ENCODE measurements around the gene NPR2. TPM values are rescaled to one million over a fixed set of nuclear protein-coding genes. Genes with fewer than 3 reads are reported as not detected.

Gene NPR2
- total RNA-seq, 1 experiment from 2014 or later: 12.5 TPM

GRCh38 chr9:35854091-35854762, 62.8 kb downstream of the NPR2 start:
- Histone ChIP-seq H3K14ac (ENCODE audit: insufficient read depth, low read length) (no peak overlapping the region), H3K4ac (ENCODE audit: low read depth, low read length) (no peak overlapping the region), H3K9ac (ENCODE audit: extremely low read depth, insufficient read length, low read length) (no peak overlapping the region), H4K5ac (ENCODE audit: insufficient read length, low read depth, low read length) (no peak overlapping the region), H4K91ac (ENCODE audit: insufficient read length, low read depth, low read length) (no peak overlapping the region), H3K9me3 (ENCODE audit: control insufficient read depth, low read depth, low read length) (no peaks in the 10 kb centered on the region), H2BK15ac (ENCODE audit: low read depth, low read length) (no peak overlapping the region), H3K27ac (ENCODE audit: insufficient read length, low read depth, low read length) (no peak overlapping the region), H4K8ac (replicated peaks; ENCODE audit: insufficient read length, low read depth, low read length) (no peak overlapping the region), H2BK20ac (ENCODE audit: low read depth, low read length, poor library complexity, severe bottlenecking) (no peak overlapping the region), H2BK120ac (ENCODE audit: low read depth, low read length, poor library complexity, severe bottlenecking) (no peak overlapping the region), H2BK12ac (ENCODE audit: insufficient read length, low read depth, low read length) (no peak overlapping the region), H3K23ac (ENCODE audit: insufficient read length, low read depth, low read length) (no peak overlapping the region), H4K20me1 (ENCODE audit: control insufficient read depth, insufficient read depth, insufficient read length) (no peaks in the 10 kb centered on the region), H3K4me1 (ENCODE audit: insufficient read depth, low read length) (no peaks in the 10 kb centered on the region), H3K18ac (ENCODE audit: insufficient read length, low read depth, low read length) (no peak overlapping the region), H3T11ph (ENCODE audit: low read length) (no peak overlapping the region), H3K23me2 (ENCODE audit: insufficient read length, low read depth, low read length, poor library complexity, severe bottlenecking) (no peaks in the 10 kb centered on the region), H3K79me1 (ENCODE audit: insufficient read depth, low read depth, low read length, poor library complexity, severe bottlenecking) (no peaks in the 10 kb centered on the region), H2AK5ac (ENCODE audit: insufficient read length, low read length) (no peak overlapping the region), H2BK5ac (ENCODE audit: insufficient read length, low read length) (no peak overlapping the region), H2AFZ (ENCODE audit: low read length) (no peak overlapping the region), H3K4me2 (ENCODE audit: insufficient read depth, insufficient read length, low read length) (no peak overlapping the region), H3K27me3 (ENCODE audit: insufficient read depth, low read length) (no peaks in the 10 kb centered on the region), H3K79me2 (ENCODE audit: insufficient read depth, low read length) (no peaks in the 10 kb centered on the region), H3K56ac (ENCODE audit: insufficient read length, low read depth, low read length) (no peak overlapping the region)
- no peaks in the 10 kb centered on the region for H3K36me3 Mint-ChIP-seq (ENCODE audit: insufficient read depth in 1 of 3, low read depth in 3 of 3)
- no CpG with 5 or more reads among the region's 7 CpGs for WGBS (ENCODE audit: extremely low coverage, insufficient read length, low lambda C conversion rate)
- peak; percentile 6 for DNase-seq
- no peaks in the 10 kb centered on the region for H3K4me1 Mint-ChIP-seq
- H3K27ac Mint-ChIP-seq: no peak overlapping the region
- TF ChIP-seq, protein P1, sequence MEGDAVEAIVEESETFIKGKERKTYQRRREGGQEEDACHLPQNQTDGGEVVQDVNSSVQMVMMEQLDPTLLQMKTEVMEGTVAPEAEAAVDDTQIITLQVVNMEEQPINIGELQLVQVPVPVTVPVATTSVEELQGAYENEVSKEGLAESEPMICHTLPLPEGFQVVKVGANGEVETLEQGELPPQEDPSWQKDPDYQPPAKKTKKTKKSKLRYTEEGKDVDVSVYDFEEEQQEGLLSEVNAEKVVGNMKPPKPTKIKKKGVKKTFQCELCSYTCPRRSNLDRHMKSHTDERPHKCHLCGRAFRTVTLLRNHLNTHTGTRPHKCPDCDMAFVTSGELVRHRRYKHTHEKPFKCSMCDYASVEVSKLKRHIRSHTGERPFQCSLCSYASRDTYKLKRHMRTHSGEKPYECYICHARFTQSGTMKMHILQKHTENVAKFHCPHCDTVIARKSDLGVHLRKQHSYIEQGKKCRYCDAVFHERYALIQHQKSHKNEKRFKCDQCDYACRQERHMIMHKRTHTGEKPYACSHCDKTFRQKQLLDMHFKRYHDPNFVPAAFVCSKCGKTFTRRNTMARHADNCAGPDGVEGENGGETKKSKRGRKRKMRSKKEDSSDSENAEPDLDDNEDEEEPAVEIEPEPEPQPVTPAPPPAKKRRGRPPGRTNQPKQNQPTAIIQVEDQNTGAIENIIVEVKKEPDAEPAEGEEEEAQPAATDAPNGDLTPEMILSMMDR (conservative IDR thresholded peaks at IDR 0.05): no peak
- H3K9me3 Mint-ChIP-seq: no peaks in the 10 kb centered on the region
- peaks cover 8% of the 10 kb centered on the region for H3K27me3 Mint-ChIP-seq (ENCODE audit: low read depth)
- H3K4me3 Mint-ChIP-seq: no peak overlapping the region
